H9 (cell line): ENCODE results near the gene ZNG1B. TPM values are rescaled to one million over a fixed set of nuclear protein-coding genes. Genes with fewer than 3 reads are reported as not detected.
"Not testable (repeated sequence)": the region's sequence is repeated elsewhere in the genome, so short reads cannot be mapped to it uniquely, and the experiment has no call there.

Experiments
- DNase-seq: peaks from one replicate; pipeline ENCODE4 v3.0.0-alpha.2; 2017
- H2AFZ ChIP-seq: one replicate; pipeline ENCODE4 v1.6.1; 2013; ENCODE audit warnings: mild to moderate bottlenecking, low read length, control low read depth, moderate library complexity
- H2AK5ac ChIP-seq: 2 replicates; pipeline ENCODE4 v1.6.1; 2013; ENCODE audit warnings: low read length, control low read depth, mixed read lengths; ENCODE audit not compliant: insufficient read length
- H2BK120ac ChIP-seq: one replicate; pipeline ENCODE4 v1.6.1; 2013; ENCODE audit warnings: low read depth, mild to moderate bottlenecking, low read length, control low read depth, inconsistent platforms; ENCODE audit not compliant: poor library complexity, severe bottlenecking
- H2BK12ac ChIP-seq: 2 replicates; pipeline ENCODE4 v1.6.1; 2013; ENCODE audit warnings: low read length, control low read depth, mixed read lengths, low read depth; ENCODE audit not compliant: insufficient read length
- H2BK15ac ChIP-seq: 2 replicates; pipeline ENCODE4 v1.6.1; 2013; ENCODE audit warnings: low read depth, low read length, control low read depth
- H2BK20ac ChIP-seq: one replicate; pipeline ENCODE4 v1.6.1; 2013; ENCODE audit warnings: low read depth, mild to moderate bottlenecking, low read length, control low read depth, inconsistent platforms; ENCODE audit not compliant: poor library complexity, severe bottlenecking
- H2BK5ac ChIP-seq: 2 replicates; pipeline ENCODE4 v1.6.1; 2013; ENCODE audit warnings: low read length, control low read depth, mixed read lengths; ENCODE audit not compliant: insufficient read length
- H3K14ac ChIP-seq: 2 replicates; pipeline ENCODE4 v1.6.1; 2013; ENCODE audit warnings: low read length, control low read depth; ENCODE audit not compliant: insufficient read depth
- H3K18ac ChIP-seq: 2 replicates; pipeline ENCODE4 v1.6.1; 2013; ENCODE audit warnings: low read depth, mild to moderate bottlenecking, mixed read lengths, low read length, control low read depth; ENCODE audit not compliant: insufficient read length
- H3K23ac ChIP-seq: 2 replicates; pipeline ENCODE4 v1.6.1; 2013; ENCODE audit warnings: low read length, control low read depth, mixed read lengths, low read depth; ENCODE audit not compliant: insufficient read length
- H3K23me2 ChIP-seq: 2 replicates; pipeline ENCODE4 v1.6.1; 2013; ENCODE audit warnings: low read depth, mild to moderate bottlenecking, mixed read lengths, low read length, control low read depth; ENCODE audit not compliant: insufficient read length, poor library complexity, severe bottlenecking
- H3K27ac ChIP-seq: 2 replicates; pipeline ENCODE4 v1.5.1; 2013; ENCODE audit warnings: low read length, control low read depth, mixed read lengths, low read depth; ENCODE audit not compliant: insufficient read length
- H3K27me3 ChIP-seq: 2 replicates; pipeline ENCODE4 v1.6.1; 2013; ENCODE audit warnings: low read length, control low read depth, inconsistent platforms; ENCODE audit not compliant: insufficient read depth
- H3K4ac ChIP-seq: 2 replicates; pipeline ENCODE4 v1.6.1; 2013; ENCODE audit warnings: low read depth, mild to moderate bottlenecking, control low read depth, inconsistent platforms, low read length, moderate library complexity
- H3K4me1 ChIP-seq: 2 replicates; pipeline ENCODE4 v1.6.1; 2013; ENCODE audit warnings: low read length, control low read depth, inconsistent platforms; ENCODE audit not compliant: insufficient read depth
- H3K4me2 ChIP-seq: 2 replicates; pipeline ENCODE4 v1.6.1; 2013; ENCODE audit warnings: low read length, control low read depth, mixed read lengths; ENCODE audit not compliant: insufficient read length, insufficient read depth
- H3K56ac ChIP-seq: 2 replicates; pipeline ENCODE4 v1.6.1; 2013; ENCODE audit warnings: low read depth, mild to moderate bottlenecking, mixed read lengths, low read length, control low read depth; ENCODE audit not compliant: insufficient read length
- H3K79me1 ChIP-seq: 2 replicates; pipeline ENCODE4 v1.6.1; 2013; ENCODE audit warnings: low read depth, mild to moderate bottlenecking, moderate library complexity, low read length, control low read depth, inconsistent platforms; ENCODE audit not compliant: insufficient read depth, poor library complexity, severe bottlenecking
- H3K79me2 ChIP-seq: 2 replicates; pipeline ENCODE4 v1.6.1; 2013; ENCODE audit warnings: low read length, control low read depth, inconsistent platforms; ENCODE audit not compliant: insufficient read depth
- H3K9ac ChIP-seq: 2 replicates; pipeline ENCODE4 v1.6.1; 2013; ENCODE audit warnings: low read length, control low read depth, mixed read lengths; ENCODE audit not compliant: insufficient read length; ENCODE audit errors: extremely low read depth
- H3K9me3 ChIP-seq: one replicate; pipeline ENCODE4 v1.6.1; 2013; ENCODE audit warnings: low read depth, low read length, inconsistent platforms; ENCODE audit not compliant: control insufficient read depth
- H3T11ph ChIP-seq: one replicate; pipeline ENCODE4 v1.6.1; 2013; ENCODE audit warnings: mild to moderate bottlenecking, low read length, control low read depth, inconsistent platforms
- H4K20me1 ChIP-seq: one replicate; pipeline ENCODE4 v1.6.1; 2013; ENCODE audit not compliant: control insufficient read depth, insufficient read length, insufficient read depth
- H4K5ac ChIP-seq: 2 replicates; pipeline ENCODE4 v1.6.1; 2013; ENCODE audit warnings: low read depth, mild to moderate bottlenecking, mixed read lengths, low read length, control low read depth; ENCODE audit not compliant: insufficient read length
- H4K8ac ChIP-seq: replicated peaks from 2 replicates; pipeline ENCODE4 v1.6.1; 2013; ENCODE audit warnings: low read length, control low read depth, mixed read lengths, low read depth; ENCODE audit not compliant: insufficient read length
- H4K91ac ChIP-seq: 2 replicates; pipeline ENCODE4 v1.6.1; 2013; ENCODE audit warnings: low read depth, mild to moderate bottlenecking, moderate library complexity, mixed read lengths, low read length, control low read depth; ENCODE audit not compliant: insufficient read length
- H3K27ac Mint-ChIP-seq, 3 experiments: 2 replicates in 2 of 3; 3 replicates in 1 of 3; pipeline ENCODE4 v1.8.0; 2020 to 2021; ENCODE audit warnings: mixed read lengths in 3 of 3, mild to moderate bottlenecking in 1 of 3, moderate library complexity in 1 of 3
- H3K27me3 Mint-ChIP-seq: 2 replicates; pipeline ENCODE4 v1.8.0; 2021; ENCODE audit warnings: low read depth, mild to moderate bottlenecking, moderate library complexity, mixed read lengths
- H3K36me3 Mint-ChIP-seq, 3 experiments: 2 replicates in 2 of 3; 3 replicates in 1 of 3; pipeline ENCODE4 v1.8.0; 2020 to 2021; ENCODE audit warnings: low read depth in 3 of 3, mixed read lengths in 3 of 3; ENCODE audit not compliant: insufficient read depth in 1 of 3
- H3K4me1 Mint-ChIP-seq, 2 experiments: 2 replicates each; pipeline ENCODE4 v1.8.0; 2020; ENCODE audit warnings: mixed read lengths in 2 of 2
- H3K4me3 Mint-ChIP-seq, 2 experiments: 2 replicates in 1 of 2; 3 replicates in 1 of 2; pipeline ENCODE4 v1.8.0; 2020 to 2021; ENCODE audit warnings: mild to moderate bottlenecking in 2 of 2, mixed read lengths in 2 of 2, moderate library complexity in 1 of 2
- H3K9me3 Mint-ChIP-seq, 2 experiments: 2 replicates in 1 of 2; 3 replicates in 1 of 2; pipeline ENCODE4 v1.8.0; 2020; ENCODE audit warnings: mild to moderate bottlenecking in 2 of 2, mixed read lengths in 2 of 2, moderate library complexity in 1 of 2
- WGBS: extraction: QIAGEN DNeasy Blood & Tissue Kit; methylation state at CpG from one replicate; pipeline ENCODE4 v1.1.7; 2013; ENCODE audit warnings: missing lambda C conversion rate, low lambda C conversion rate, mixed read lengths; ENCODE audit not compliant: insufficient read length; ENCODE audit errors: extremely low coverage; 5-methylcytosine and 5-hydroxymethylcytosine counted together
- total RNA-seq: library from RNA; stranded (reverse); gene quantifications from 2 replicates; pipeline ENCODE4 v1.2.1, GENCODE V29; 2021

Gene ZNG1B
- total RNA-seq, 1 experiment from 2014 or later: 41.7 TPM

GRCh38 chr2:113527350-113528045 is 90.0 kb downstream of the ZNG1B start:
- not testable (repeated sequence) for H3K9me3 Mint-ChIP-seq, H3K4me1 Mint-ChIP-seq

GRCh38 chr2:113528126-113528525 is 90.6 kb downstream of the ZNG1B start:
- WGBS: no CpG with 5 or more reads among the region's 5 CpGs
- not testable (repeated sequence) for H4K91ac ChIP-seq, H3K4me1 ChIP-seq, H3K9ac ChIP-seq, H3K23ac ChIP-seq, H3K27me3 ChIP-seq, H4K20me1 ChIP-seq, H3K9me3 ChIP-seq, H3K79me2 ChIP-seq, H3K4me2 ChIP-seq, H3K14ac ChIP-seq, H3K79me1 ChIP-seq, H3K4me3 Mint-ChIP-seq, H3K23me2 ChIP-seq, H3K9me3 Mint-ChIP-seq, H3K56ac ChIP-seq, H3K4me1 Mint-ChIP-seq, H2BK5ac ChIP-seq, H2BK12ac ChIP-seq, H2BK20ac ChIP-seq, H3K27ac Mint-ChIP-seq, H3K18ac ChIP-seq, H2AFZ ChIP-seq, H2AK5ac ChIP-seq, H3K4ac ChIP-seq, H3K27ac ChIP-seq, H2BK120ac ChIP-seq, DNase-seq, H2BK15ac ChIP-seq, H4K5ac ChIP-seq, H3K36me3 Mint-ChIP-seq, H4K8ac ChIP-seq, H3T11ph ChIP-seq
- H3K27me3 Mint-ChIP-seq: peaks cover 15% of the 10 kb centered on the region

More at GRCh38 chr2:113527350-113528045, 90.0 kb downstream of the ZNG1B start:
- H3K27ac ChIP-seq, DNase-seq, H4K91ac ChIP-seq, H3K14ac ChIP-seq, H3K9ac ChIP-seq, H2AK5ac ChIP-seq, H3K79me1 ChIP-seq, H3K23ac ChIP-seq, H3K27ac Mint-ChIP-seq, H4K8ac ChIP-seq, H3K56ac ChIP-seq, H2BK12ac ChIP-seq, H3K27me3 ChIP-seq, H3K23me2 ChIP-seq, H2BK15ac ChIP-seq, H3K4me1 ChIP-seq, H3K4me2 ChIP-seq, H3K36me3 Mint-ChIP-seq, H3K18ac ChIP-seq, H3T11ph ChIP-seq, H4K5ac ChIP-seq, H3K4ac ChIP-seq, H3K4me3 Mint-ChIP-seq, H3K9me3 ChIP-seq, H2BK5ac ChIP-seq, H2BK120ac ChIP-seq, H4K20me1 ChIP-seq, H3K79me2 ChIP-seq, H2AFZ ChIP-seq, H2BK20ac ChIP-seq: not testable (repeated sequence)
- peaks cover 13% of the 10 kb centered on the region for H3K27me3 Mint-ChIP-seq
- no CpG with 5 or more reads among the region's 12 CpGs for WGBS
